GM10266 (cell line): ENCODE measurements around the gene MAML3.

Experiments
- DNase-seq: peaks from one replicate; pipeline ENCODE4 v3.0.0; 2012; ENCODE audit errors: extremely low spot score
- CTCF ChIP-seq: IDR thresholded peaks from 2 replicates; pipeline ENCODE4 v1.5.1; 2012; ENCODE audit warnings: mild to moderate bottlenecking, low read depth; ENCODE audit not compliant: control insufficient read depth, insufficient read depth; ENCODE audit errors: missing control alignments

The MAML3 gene

GRCh38 chr4:139905489-139905888, 248.5 kb downstream of the MAML3 start:
- DNase-seq = no peak
- TF ChIP-seq CTCF = no peak

GRCh38 chr4:139904406-139904805, 249.6 kb downstream of the MAML3 start:
- no peak for DNase-seq

GRCh38 chr4:139903845-139904244, 250.1 kb downstream of the MAML3 start:
- DNase-seq = no peak
- no peak for TF ChIP-seq CTCF

More at GRCh38 chr4:139904406-139904805, 249.6 kb downstream of the MAML3 start:
- no peak for TF ChIP-seq CTCF

GRCh38 chr4:139902321-139903320, 251.4 kb downstream of the MAML3 start:
- no peak for TF ChIP-seq CTCF
- no peak for DNase-seq

- TF ChIP-seq CTCF = no peak
- DNase-seq = no peak
Measured at GRCh38 chr4:139901531-139902320, 252.3 kb downstream of the MAML3 start.

- no peak for DNase-seq
Measured at GRCh38 chr4:139900964-139901376, 253.0 kb downstream of the MAML3 start.

More at GRCh38 chr4:139900964-139901376, 253.0 kb downstream of the MAML3 start:
- no peak for TF ChIP-seq CTCF
